Measurements from ENCODE around the gene NEK1. TPM values are rescaled to one million over a fixed set of nuclear protein-coding genes. Genes with fewer than 3 reads are reported as not detected.

NEK1 gene
- total RNA-seq, 1 experiment from 2014 or later: 12.3 TPM

DNA sequence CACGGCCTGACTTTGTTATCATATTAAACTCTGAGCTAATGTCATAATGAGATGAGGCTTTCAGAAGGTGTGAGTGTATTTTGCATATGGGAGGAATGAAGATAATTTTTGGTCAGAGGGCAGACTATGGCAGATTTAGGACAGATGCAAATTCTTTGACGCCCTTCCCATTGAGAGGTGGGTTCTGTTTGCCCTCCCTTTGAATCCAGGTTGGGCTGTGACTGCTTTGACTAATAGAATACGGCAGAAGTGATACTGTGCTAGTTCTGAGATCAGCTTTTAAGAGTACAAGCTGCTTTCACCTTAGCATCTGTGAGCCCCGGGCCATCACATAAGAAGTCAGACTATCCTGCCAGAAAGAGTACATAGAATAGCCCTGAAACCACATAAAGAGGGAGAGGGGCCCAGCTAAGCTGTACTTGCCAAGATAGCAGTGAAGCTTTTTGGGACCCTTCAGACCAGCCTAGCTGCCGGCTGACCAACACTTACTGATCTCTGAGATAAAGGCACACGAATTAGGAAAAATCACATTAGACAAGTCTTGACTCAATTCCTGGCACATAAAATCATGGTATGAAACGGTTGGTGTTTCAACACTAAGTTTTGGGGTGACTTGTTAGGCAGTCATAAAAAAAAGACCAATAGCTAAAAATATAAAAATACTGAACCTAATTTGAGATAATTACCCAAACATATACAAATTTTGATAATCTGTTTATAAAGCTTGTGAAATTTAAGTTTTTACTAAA, 174.9 kb downstream of the NEK1 start:
- Histone ChIP-seq H3T11ph (ENCODE audit: low read length) (no peak overlapping the region), H2BK5ac (ENCODE audit: insufficient read length, low read length) (no peak overlapping the region), H3K79me1 (ENCODE audit: insufficient read depth, low read depth, low read length, poor library complexity, severe bottlenecking) (no peaks in the 10 kb centered on the region), H2BK20ac (ENCODE audit: low read depth, low read length, poor library complexity, severe bottlenecking) (no peak overlapping the region), H4K8ac (replicated peaks; ENCODE audit: insufficient read length, low read depth, low read length) (no peak overlapping the region), H4K91ac (ENCODE audit: insufficient read length, low read depth, low read length) (no peak overlapping the region), H3K4me2 (ENCODE audit: insufficient read depth, insufficient read length, low read length) (no peak overlapping the region), H4K5ac (ENCODE audit: insufficient read length, low read depth, low read length) (no peak overlapping the region), H2BK120ac (ENCODE audit: low read depth, low read length, poor library complexity, severe bottlenecking) (no peak overlapping the region), H3K56ac (ENCODE audit: insufficient read length, low read depth, low read length) (no peak overlapping the region), H3K27me3 (ENCODE audit: insufficient read depth, low read length) (no peaks in the 10 kb centered on the region), H2BK15ac (ENCODE audit: low read depth, low read length) (no peak overlapping the region), H3K4ac (ENCODE audit: low read depth, low read length) (no peak overlapping the region), H2BK12ac (ENCODE audit: insufficient read length, low read depth, low read length) (no peak overlapping the region), H3K9me3 (ENCODE audit: control insufficient read depth, low read depth, low read length) (no peaks in the 10 kb centered on the region), H3K23me2 (ENCODE audit: insufficient read length, low read depth, low read length, poor library complexity, severe bottlenecking) (no peaks in the 10 kb centered on the region), H2AK5ac (ENCODE audit: insufficient read length, low read length) (no peak overlapping the region), H3K4me1 (ENCODE audit: insufficient read depth, low read length) (no peaks in the 10 kb centered on the region), H3K14ac (ENCODE audit: insufficient read depth, low read length) (no peak overlapping the region), H2AFZ (ENCODE audit: low read length) (no peak overlapping the region), H3K27ac (ENCODE audit: insufficient read length, low read depth, low read length) (no peak overlapping the region), H3K23ac (ENCODE audit: insufficient read length, low read depth, low read length) (no peak overlapping the region), H4K20me1 (ENCODE audit: control insufficient read depth, insufficient read depth, insufficient read length) (no peaks in the 10 kb centered on the region), H3K79me2 (ENCODE audit: insufficient read depth, low read length) (no peaks in the 10 kb centered on the region), H3K18ac (ENCODE audit: insufficient read length, low read depth, low read length) (no peak overlapping the region), H3K9ac (ENCODE audit: extremely low read depth, insufficient read length, low read length) (no peak overlapping the region)
- no CpG with 5 or more reads among the region's 7 CpGs for WGBS (ENCODE audit: extremely low coverage, insufficient read length, low lambda C conversion rate)
- Mint-ChIP-seq H3K4me3 (no peak overlapping the region), H3K27me3 (ENCODE audit: low read depth) (no peaks in the 10 kb centered on the region), H3K4me1 (peaks cover 3% of the 10 kb centered on the region in 2 experiments; a peak in 3 of 4 replicates), H3K36me3 (ENCODE audit: insufficient read depth in 1 of 3, low read depth in 3 of 3) (0 out of 7 replicates have a peak, but pooled peaks cover 0 to 3% (median 0%) of the 10 kb centered on the region in 3 experiments), H3K9me3 (peaks cover 0 to 4% of the 10 kb centered on the region in 2 experiments; a peak in 2 of 5 replicates), H3K27ac (no peak overlapping the region)
- TF ChIP-seq, protein P1, sequence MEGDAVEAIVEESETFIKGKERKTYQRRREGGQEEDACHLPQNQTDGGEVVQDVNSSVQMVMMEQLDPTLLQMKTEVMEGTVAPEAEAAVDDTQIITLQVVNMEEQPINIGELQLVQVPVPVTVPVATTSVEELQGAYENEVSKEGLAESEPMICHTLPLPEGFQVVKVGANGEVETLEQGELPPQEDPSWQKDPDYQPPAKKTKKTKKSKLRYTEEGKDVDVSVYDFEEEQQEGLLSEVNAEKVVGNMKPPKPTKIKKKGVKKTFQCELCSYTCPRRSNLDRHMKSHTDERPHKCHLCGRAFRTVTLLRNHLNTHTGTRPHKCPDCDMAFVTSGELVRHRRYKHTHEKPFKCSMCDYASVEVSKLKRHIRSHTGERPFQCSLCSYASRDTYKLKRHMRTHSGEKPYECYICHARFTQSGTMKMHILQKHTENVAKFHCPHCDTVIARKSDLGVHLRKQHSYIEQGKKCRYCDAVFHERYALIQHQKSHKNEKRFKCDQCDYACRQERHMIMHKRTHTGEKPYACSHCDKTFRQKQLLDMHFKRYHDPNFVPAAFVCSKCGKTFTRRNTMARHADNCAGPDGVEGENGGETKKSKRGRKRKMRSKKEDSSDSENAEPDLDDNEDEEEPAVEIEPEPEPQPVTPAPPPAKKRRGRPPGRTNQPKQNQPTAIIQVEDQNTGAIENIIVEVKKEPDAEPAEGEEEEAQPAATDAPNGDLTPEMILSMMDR (conservative IDR thresholded peaks at IDR 0.05): no peak
- no peak for DNase-seq

All from H9 (cell line).